ENCODE results near the gene REC8.

Gene REC8, protein sequence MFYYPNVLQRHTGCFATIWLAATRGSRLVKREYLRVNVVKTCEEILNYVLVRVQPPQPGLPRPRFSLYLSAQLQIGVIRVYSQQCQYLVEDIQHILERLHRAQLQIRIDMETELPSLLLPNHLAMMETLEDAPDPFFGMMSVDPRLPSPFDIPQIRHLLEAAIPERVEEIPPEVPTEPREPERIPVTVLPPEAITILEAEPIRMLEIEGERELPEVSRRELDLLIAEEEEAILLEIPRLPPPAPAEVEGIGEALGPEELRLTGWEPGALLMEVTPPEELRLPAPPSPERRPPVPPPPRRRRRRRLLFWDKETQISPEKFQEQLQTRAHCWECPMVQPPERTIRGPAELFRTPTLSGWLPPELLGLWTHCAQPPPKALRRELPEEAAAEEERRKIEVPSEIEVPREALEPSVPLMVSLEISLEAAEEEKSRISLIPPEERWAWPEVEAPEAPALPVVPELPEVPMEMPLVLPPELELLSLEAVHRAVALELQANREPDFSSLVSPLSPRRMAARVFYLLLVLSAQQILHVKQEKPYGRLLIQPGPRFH

DNA sequence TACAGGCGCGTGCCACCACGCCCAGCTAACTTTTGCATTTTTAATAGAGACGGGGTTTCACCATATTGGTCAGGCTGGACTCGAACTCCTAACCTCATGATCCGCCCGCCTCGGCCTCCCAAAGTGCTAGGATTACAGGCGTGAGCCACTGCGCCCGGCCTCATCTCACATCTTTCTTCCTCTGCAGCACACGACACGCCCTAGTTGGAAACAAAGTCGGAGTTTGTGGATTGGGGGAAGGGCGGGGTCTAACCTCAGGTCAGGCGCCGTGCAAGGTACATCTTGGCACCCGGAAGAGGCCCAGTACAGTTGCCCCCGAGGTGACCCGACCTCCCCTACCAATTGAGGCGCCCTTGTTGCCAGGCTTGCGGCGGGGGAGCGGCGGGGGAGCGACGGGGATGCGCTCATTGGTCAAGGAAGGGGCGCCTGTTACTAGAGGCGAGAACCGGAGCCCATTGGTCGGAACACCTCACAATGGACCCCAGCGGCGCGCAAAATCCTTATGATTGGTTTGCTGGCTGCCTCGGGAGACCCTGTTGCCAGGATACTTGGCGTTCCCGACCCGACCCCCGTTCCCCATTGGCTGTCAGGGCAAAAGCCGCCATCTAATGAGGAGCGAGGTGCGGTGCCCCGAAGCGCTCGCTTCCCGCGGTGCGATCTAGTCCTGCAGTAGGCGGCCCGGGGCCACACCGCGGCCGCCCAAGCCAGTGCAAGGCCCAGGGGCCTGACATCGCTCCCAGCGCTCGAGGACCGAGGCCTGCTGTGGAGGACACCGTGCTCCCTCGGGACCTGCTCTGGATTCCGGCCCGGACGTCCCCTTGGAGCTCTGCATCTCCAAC is at the start of gene REC8:
Gene REC8, plus strand, starts transcription at position 659 of the 839 bp plus-strand sequence. CDS start 473 bp downstream, outside the sequence.
- peak; percentile 98 for DNase-seq

DNA sequence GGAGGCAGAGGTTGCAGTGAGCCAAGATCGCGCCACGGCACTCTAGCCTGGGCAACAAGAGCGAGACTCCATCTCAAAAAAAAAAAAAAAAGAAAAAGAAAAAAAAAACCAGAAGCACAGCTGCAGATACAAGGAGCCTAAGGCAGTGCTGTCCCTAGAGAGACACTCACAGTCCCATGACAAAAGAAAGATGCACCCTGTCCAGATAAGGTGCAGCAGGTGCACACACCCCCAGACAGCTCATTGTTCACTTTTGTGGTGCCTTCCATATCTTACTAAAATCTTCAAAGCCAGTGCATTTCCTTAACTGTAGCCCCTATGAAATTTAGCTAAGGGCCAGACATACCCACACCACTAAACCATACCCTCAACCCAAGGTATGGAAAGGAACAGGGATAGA is 49.5 kb upstream of the REC8 start:
- no peak for DNase-seq

DNA sequence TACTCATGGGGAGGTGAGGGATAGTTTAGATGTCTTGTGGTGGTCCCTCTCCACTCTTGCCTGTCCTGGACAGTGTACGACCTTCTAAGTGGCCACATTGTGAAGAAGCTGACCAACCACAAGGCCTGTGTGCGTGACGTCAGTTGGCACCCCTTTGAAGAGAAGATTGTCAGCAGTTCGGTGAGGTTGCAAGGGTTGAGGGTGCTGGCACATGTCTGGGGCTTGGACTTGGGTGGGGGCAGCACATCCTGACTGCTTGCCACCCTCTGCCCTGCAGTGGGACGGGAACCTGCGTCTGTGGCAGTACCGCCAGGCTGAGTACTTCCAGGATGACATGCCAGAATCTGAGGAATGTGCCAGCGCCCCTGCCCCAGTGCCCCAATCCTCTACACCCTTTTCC is 49.0 kb upstream of the REC8 start:
- DNase-seq, result no peak

DNA sequence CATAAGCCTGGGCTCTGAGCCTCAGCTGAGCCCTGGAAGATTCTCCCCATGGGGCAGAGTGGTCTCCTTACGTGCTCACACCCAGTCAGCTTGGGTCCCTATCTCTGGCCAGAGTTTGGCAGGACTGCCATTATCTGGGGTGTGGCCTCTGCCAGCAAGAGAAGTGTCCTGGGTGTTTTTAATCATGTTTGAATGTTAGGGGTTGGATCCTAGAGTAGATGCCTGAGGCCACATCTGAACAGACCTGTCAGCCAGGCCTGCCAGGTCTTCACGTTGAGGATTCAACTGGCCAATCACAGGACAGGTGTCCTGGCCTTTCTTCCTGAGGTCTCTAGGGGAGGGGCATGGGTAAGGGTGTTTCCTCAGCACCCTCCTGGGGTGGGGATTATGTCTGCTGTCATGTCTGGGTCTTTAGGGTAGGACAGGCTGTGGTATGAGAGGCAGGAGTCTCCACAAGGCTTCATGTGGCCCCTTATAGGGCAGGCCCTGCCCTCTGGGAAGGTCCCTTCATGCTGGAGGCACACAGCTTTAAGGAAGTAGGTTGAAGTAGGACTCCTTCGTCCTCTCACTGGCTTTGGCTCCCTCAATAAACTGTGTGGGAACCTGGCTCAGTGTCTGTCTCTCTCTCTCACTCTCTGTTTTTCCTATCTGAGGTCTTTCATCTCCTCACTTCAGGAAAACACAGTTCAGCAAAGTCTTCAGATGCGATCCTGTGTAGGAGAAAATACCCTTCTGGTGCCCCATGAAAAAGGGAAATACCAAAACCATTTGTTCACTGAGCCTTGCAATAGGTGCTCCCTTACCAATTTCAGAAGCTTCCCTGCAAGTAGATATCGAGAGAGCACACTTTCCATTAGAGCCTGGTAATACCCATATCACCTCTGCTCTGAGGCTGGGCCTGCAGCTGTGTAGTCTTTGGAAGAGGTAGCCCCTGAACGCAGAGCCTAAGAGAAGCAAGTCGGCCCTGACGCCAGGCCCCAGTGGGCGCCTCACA is 48.2 kb upstream of the REC8 start:
- no peak for DNase-seq

DNA sequence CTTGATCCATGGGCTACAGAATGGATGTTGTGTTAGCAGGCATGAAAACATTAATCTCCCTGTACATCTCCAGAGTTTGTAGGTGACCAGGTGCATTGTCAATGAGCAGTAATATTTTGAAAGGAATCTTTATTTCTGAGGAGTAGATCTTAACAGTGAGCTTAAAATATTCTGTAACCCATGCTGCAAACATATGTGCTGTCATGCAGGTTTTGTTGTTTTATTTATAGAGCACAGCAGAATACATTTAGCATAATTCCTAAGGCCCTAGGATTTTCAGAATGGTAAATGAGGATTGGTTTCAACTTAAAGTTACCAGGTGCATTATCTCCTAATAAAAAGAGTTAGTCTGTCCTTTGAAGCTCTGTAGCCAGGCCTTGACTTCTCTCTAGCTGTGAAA is 44.9 kb upstream of the REC8 start:
- no peak for DNase-seq

DNA sequence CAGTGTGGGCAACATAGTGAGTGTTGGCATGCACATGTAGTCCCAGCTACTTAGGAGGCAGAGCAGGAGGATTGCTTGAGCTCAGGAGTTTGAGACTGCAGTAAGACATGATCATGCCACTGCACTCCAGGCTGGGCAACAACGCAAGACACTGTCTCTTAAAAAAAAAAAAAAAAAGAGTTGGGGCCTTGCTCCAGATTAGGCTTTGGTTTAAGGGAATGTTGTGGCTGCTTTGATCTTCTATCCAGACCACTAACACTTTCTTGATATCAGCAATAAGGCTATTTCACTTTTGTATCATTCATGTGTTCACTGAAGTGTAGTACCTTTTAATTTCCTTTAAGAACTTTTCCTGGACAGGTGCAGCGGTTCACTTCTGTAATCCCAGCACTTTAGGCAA is 44.2 kb upstream of the REC8 start:
- DNase-seq, result no peak

DNA sequence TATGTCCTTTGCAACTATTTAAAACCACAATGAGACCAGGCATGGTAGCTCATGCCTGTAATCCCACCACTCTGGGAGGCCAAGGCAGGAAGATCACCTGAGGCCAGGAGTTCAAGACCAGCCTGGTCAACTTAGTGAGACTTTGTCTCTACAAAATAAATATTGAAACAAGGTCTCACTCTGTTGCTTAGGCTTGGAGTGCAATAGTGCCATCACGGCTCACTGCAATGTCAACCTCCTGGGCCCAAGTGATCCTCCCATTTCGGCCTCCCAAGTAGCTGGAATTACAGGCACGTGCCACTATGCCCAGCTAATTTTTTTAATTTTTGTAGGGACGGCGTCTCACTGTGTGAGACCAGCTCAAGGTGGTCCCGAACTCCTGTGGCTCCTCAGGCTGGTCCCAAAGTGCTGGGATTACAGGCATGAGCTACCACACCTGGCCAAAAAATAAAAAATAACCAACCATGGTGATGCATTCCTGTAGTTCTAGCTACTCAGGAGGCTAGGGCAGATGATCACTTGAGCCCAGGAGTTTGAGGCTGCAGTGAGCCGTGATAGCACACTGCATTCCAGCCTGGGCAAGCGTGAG is 42.4 kb upstream of the REC8 start:
- DNase-seq, result no peak

DNA sequence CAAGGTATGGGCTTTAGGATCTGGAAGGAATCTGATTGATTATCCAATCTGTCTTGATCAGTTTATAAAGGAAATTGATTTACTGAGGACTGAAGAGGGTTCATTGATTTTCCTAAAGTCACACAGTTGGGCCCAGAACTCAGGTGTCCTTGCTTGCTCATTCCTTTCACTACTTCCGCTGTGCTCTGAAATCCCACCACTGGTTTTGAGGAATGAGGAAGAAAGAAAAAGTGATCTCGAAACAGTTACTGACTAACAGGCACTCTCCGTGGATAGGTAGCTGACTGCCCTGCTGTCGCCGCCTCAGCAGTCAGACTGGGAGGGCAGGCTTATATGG is 41.5 kb upstream of the REC8 start, which contains the start of gene FITM1:
Gene FITM1, plus strand, starts transcription at position 280 of the 337 bp plus-strand sequence. CDS start 905 bp downstream, outside the sequence.
- DNase-seq, result no peak

DNA sequence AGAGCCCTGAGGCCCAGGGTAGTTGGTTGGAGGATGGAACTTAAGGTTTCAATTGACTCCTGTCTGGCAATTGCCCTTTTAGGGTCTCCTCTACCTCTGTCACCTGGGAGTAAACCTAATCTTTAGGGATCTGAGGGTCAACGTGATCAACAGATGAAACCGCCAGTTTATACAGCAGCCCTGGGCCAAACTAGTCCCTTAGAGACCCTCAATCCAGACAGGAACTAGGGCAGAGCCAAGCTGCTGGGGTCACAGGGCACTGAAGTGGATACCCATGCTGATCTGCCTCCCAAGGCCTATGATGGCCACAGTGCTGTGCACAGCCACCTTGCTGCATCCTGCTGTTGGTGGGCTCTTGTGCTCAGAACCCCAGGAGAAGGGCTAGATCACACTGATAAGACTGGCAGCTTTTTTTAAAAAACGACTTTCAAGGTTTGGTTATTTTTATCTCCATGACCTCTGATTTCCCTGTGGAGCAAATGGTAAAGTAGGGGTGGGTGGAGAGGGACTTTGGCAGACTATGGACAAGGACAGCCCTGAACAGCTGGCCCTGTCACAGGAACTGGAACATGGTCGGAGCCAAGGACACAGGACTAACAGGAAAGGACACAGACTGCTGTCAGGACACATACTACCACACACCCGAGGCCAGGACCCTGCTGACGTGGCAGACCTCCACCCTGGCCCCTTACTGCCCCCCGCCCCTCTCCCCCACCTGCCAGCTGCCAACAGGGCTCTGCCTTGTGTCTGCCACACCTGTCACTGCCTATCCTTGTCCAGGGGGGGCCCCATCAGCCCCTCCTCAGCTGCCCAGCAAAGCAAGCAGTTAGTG is 40.9 kb upstream of the REC8 start:
- DNase-seq, result no peak

DNA sequence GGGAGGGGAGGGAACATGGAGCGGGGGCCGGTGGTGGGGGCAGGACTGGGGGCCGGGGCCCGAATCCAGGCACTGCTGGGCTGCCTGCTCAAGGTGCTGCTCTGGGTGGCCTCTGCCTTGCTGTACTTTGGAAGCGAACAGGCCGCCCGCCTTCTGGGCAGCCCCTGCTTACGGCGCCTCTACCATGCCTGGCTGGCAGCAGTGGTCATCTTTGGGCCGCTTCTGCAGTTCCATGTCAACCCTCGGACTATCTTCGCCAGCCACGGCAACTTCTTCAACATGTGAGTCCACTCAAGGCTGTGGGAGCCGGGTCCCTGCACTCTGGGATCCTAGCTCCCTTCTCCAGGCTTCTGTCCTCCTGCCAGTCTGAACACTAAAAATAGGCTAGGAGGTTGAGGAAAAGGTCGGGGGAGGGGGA is 40.3 kb upstream of the REC8 start:
- no peak for DNase-seq

DNA sequence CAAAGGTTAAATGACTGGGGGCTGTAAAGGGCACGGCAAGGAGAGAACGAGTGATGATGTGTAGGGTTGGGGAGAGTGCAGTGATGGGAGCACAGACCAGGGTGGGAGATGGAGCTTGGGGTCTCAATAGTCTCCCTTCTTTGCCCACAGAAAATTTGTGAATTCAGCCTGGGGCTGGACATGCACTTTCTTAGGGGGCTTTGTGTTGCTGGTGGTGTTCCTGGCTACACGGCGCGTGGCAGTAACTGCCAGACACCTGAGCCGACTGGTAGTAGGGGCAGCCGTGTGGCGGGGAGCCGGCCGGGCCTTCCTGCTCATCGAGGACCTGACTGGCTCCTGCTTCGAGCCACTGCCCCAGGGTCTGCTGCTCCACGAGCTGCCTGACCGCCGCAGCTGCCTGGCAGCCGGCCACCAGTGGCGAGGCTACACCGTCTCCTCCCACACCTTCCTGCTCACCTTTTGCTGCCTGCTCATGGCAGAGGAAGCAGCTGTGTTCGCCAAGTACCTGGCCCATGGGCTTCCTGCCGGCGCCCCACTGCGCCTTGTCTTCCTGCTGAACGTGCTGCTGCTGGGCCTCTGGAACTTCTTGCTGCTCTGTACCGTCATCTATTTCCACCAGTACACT is 39.7 kb upstream of the REC8 start:
- DNase-seq, result no peak

DNA sequence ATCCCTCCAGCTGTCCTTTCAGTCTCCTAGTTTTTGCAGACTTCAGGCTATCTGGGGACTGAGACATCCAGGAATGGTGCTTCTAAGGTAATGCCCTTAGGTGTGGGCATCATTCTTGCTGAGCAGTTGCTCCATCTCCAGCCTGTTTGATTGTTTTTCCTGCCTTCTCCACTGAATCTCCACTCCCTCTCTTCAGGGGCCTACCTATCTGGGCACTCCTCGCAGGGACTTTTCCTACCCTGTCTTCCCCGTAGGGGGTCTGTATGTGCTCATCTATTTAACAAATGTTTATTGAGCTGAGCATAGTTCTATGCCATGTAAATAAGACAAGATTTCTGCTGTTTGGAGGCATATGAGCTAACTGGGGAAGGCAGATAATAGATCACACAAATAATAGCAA is 38.9 kb upstream of the REC8 start:
- DNase-seq, result no peak

DNA sequence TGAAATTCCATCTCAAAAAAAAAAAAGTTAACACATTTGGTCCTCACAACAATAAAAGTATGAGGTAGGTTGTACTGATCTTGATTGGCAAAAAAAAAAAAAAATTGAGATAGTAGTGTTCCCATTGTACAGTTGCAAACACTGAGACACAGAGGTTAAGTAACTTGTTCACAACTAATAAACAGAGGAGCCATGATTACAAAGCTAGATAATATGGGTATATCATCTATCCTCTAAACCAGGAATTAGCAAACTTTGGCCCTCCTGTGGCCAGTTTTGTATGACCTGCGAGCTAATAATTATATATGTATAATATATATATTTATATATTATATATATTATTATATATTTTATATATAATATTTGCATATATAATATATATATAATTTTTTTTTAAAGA is 38.1 kb upstream of the REC8 start:
- DNase-seq, result no peak

DNA sequence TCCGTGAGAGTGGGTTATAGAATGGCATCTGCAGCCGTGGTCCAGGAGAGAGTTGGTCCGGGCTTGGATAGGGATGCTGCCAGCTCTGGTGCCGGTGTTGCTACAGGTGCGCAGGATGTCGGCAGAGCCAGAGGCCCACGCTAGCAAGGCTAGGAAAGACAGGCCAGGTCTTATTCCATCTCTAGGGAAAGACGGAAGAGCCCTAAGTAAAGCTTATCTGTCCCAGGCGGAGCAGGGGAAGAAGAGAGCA is 36.4 kb upstream of the REC8 start:
- DNase-seq, result no peak

DNA sequence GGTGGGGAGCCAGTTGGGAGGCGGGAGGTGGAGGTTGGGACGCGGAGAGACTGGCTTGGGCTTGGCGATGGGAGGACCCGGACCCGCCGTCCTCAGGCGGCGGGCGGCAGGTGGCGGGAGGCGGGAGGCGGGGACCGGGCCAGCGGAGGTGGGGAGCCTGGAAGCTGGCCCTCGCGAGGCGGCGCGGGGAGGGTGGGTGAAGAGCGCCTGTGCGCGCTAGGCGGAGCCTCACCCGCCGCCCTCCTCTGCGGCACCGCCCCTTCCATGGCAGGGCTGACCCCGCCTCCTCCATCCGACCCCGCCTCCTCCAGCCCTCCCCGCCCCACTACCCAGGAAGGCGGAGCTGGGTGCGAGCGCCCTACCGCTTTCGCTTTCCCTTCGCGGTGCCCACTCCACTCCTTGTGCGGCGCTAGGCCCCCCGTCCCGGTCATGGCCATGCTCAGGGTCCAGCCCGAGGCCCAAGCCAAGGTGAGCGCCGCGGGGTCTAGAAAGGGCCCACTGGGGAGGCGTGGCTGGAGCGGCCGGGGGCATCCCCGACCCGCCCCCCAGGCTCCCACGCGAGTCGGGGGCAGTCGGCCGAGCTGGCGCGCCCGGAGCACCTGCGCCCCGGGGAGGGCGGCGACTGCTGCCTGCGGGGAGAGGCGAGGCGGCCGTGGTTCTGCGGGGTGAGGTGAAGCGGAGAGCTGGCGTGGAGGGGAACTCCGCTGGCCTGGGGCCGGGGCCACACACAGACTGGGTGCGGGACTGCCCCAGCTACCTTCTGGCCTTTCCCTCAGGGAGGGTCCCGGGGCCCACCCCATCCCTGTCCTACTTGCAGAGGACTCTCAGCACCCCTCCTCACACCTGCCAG is 35.8 kb upstream of the REC8 start, which contains the start of gene PSME1:
Gene PSME1, plus strand, starts transcription at position 361 of the 850 bp plus-strand sequence. Its CDS starts 69 bp downstream, at position 430.
- DNase-seq, result peak; percentile 94

DNA sequence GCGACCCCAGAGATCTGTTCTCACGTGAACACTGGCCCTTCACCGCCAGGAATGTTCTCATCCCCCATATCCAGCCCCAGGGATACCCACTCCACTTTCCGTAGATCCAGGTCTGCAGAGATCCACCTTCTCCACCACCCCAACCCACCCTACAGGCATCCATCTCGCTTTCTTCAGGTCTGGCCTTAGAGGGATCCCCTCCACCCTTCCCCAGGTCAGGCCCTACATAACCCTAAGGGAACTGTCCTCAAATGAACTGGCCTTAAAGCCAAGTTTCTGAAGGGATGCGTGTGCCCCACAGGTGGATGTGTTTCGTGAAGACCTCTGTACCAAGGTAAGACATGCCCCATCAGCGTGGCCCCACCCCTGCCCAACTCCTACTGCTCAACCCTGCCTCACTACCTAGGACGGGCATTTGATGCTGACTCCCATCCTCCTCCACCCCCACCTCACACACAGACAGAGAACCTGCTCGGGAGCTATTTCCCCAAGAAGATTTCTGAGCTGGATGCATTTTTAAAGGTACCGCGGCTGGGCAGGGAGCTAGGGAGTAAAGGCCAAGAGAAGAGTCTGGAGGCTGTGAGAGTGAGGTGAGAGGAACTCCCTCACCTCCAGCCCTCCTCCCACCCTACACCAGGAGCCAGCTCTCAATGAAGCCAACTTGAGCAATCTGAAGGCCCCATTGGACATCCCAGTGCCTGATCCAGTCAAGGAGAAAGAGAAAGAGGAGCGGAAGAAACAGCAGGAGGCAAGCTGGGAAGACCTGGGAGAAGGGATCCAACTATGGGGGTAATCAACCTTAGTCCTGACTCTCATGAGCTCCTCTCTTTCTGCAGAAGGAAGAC is 35.0 kb upstream of the REC8 start:
- no peak for DNase-seq

DNA sequence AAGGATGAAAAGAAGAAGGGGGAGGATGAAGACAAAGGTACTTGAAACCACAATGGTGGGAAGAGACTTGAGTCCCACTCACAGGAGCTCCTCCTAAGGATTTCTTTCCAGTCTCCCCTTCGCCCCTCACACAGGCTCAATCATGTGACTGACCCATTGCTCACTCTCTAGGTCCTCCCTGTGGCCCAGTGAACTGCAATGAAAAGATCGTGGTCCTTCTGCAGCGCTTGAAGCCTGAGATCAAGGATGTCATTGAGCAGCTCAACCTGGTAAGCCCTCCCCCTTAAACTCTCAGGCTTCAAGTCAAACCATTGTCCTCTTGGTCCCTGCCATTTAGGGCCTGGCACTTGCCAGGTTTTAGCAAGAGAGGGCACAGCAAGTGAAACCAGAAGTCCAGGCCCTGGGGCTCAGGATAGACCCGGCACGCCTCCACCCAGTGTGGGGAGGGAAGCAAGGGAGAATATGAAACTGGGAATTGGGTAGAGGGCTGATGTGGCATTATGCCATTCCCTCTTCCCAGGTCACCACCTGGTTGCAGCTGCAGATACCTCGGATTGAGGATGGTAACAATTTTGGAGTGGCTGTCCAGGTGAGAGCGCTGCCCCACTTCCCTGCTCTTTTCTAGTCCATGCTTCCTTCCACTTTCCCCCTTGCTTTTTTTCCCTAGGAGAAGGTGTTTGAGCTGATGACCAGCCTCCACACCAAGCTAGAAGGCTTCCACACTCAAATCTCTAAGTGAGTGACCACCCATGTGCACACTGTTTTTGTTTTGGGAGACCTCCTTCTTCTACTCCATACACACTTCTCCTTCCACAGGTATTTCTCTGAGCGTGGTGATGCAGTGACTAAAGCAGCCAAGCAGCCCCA is 34.1 kb upstream of the REC8 start:
- DNase-seq, result no peak
